ENCODE results near the gene RNASE4. TPM values are rescaled to one million over a fixed set of nuclear protein-coding genes. Genes with fewer than 3 reads are reported as not detected.

RNASE4 gene
- total and polyA plus RNA-seq, 2 donors (not counting 3 experiments of a cell fraction or from before 2014, with no cell fraction given) = 6.9 to 27.4 TPM

GRCh38 chr14:20686386-20687143, 2.2 kb downstream of the RNASE4 start:
- Histone ChIP-seq H3K36me3 (ENCODE audit: control insufficient read depth in 2 of 2, extremely low read depth in 1 of 2, insufficient read depth in 2 of 2, low read length in 2 of 2) (no peaks in the 10 kb centered on the region), H3K9ac (replicated peaks; ENCODE audit: extremely low read depth, insufficient read depth, low read length) (no peak overlapping the region), H3K4me1 (ENCODE audit: control insufficient read depth, extremely low read depth, insufficient read depth, low read length) (peaks cover 21% of the 10 kb centered on the region), H3K9me3 (replicated peaks; ENCODE audit: control insufficient read depth, insufficient read depth, low read length) (no peaks in the 10 kb centered on the region), H4K20me1 (replicated peaks; ENCODE audit: control insufficient read depth, extremely low read depth, insufficient read depth, low read length) (no peaks in the 10 kb centered on the region), H3K27ac (ENCODE audit: insufficient read depth, low read depth, low read length) (no peak overlapping the region), H3K27me3 (ENCODE audit: control insufficient read depth in 2 of 2, insufficient read depth in 2 of 2, low read length in 2 of 2) (no peaks in the 10 kb centered on the region), H3K79me2 (ENCODE audit: control insufficient read depth, insufficient read depth, low read length) (no peaks in the 10 kb centered on the region), H3K4me2 (ENCODE audit: insufficient read depth, low read length) (no peak overlapping the region), H3K9me1 (replicated peaks; ENCODE audit: control insufficient read depth, extremely low read depth, insufficient read depth, low read length) (no peaks in the 10 kb centered on the region), H3K4me3 (replicated peaks in 1 of 3; ENCODE audit: insufficient read depth in 1 of 3, low read depth in 1 of 3, low read length in 3 of 3) (no peak overlapping the region), H2AFZ (ENCODE audit: low read depth, low read length) (no peak overlapping the region)
- DNase-seq (ENCODE audit: low read depth, low spot score) (no peak), FAIRE-seq (no peak)
- CTCF ChIA-PET = no interaction called here
- dilution Hi-C loops (cut with MboI; ENCODE audit: extremely low pct_ligation_motif_present, low sequenced_read_pairs) (no loop called here), intact Hi-C loops (cut with micrococcal nuclease) (no loop called here)
- BruUV-seq (replicated peaks) = no TSS peak
- POLR2A ChIA-PET = interaction anchor here (0.6 kb wide), 1 partner anchor 46 kb away, joined by 4 read pairs; no protein-coding TSS in a partner anchor
- no peak for TF ChIP-seq CTCF (IDR thresholded peaks at IDR 0.05; ENCODE audit: extremely low read depth in 1 of 2, insufficient read depth in 1 of 2, low read depth in 1 of 2, low read length in 2 of 2)
- TF ChIP-seq GATA2 (IDR thresholded peaks at IDR 0.05; ENCODE audit: insufficient read depth, insufficient read length, low read depth, low read length) = no peak
- no peak for TF ChIP-seq POLR2AphosphoS5 (IDR thresholded peaks at IDR 0.05; ENCODE audit: insufficient read depth, low read depth, low read length)
- TF ChIP-seq MYC (IDR thresholded peaks at IDR 0.05; ENCODE audit: low read depth, low read length) = no peak
- no peak for TF ChIP-seq JUN (IDR thresholded peaks at IDR 0.05; ENCODE audit: borderline replicate concordance, insufficient read depth, insufficient read length, low read depth)
- no peak for TF ChIP-seq FOS (IDR thresholded peaks at IDR 0.05; ENCODE audit: borderline replicate concordance, insufficient read depth, low read length)
- no peak for TF ChIP-seq MAX (IDR thresholded peaks at IDR 0.05; ENCODE audit: insufficient read depth, insufficient read length)
- TF ChIP-seq POLR2A (IDR thresholded peaks at IDR 0.05; ENCODE audit: low read depth, low read length) = no peak
- no peak for TF ChIP-seq EZH2 (IDR thresholded peaks at IDR 0.05; ENCODE audit: borderline replicate concordance, low read depth, low read length, severe bottlenecking)
